Cardiac septum (tissue), 1 donor: ENCODE results near the gene ZNF311. TPM values are rescaled to one million over a fixed set of nuclear protein-coding genes. Genes with fewer than 3 reads are reported as not detected.
"Not testable (repeated sequence)": the region's sequence is repeated elsewhere in the genome, so short reads cannot be mapped to it uniquely, and the experiment has no call there.

ENCODE experiments used
- DNase-seq: peaks from one replicate; pipeline ENCODE4 v3.0.0-alpha.2; 2020; ENCODE audit warnings: low spot score
- intact Hi-C: fragments of 100-400 bp; cut with DNase I; formaldehyde crosslinking; loops from one replicate; pipeline ENCODE4 v1.14.0; 2022
- total RNA-seq: library from RNA; stranded (reverse); fragmentation: NEBNext Ultra II Directional; extraction: Animal tissue kit (Norgen Biotek cat#: 25700); gene quantifications from one replicate; pipeline ENCODE4 v1.2.1, GENCODE V29; 2021
- donor health status: DM: no; HTN: no; CAD: no.

Gene ZNF311
- total RNA-seq, 1 donor from 2014 or later = 0.22 TPM

- intact Hi-C loops = no loop called here
- DNase-seq = no peak
Observed at GRCh38 chr6:28960846-28961500, 44.1 kb downstream of the ZNF311 start.

- DNase-seq, intact Hi-C loops: not testable (repeated sequence)
Observed at GRCh38 chr6:28958561-28959243, 46.4 kb downstream of the ZNF311 start.

DNA sequence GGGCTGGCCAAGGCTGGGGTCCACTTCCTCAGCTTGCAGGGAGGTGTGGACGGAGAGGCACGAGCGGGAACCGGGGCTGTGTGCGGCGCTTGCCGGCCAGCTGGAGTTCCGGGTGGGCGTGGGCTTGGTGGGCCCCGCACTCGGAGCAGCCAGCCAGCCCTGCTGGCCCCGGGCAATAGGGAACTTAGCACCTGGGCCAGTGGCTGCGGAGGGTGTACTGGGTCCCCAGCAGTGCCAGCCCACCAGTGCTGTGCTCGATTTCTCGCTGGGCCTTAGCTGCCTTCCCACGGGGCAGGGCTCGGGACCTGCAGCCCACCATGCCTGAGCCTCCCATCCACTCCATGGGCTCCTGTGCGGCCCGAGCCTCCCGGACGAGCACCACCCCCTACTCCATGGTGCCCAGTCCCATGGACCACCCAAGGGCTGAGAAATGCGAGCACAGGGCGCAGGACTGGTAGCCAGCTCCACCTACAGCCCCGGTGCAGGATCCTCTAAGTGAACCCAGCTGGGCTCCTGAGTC lies 47.3 kb downstream of the ZNF311 start:
- intact Hi-C loops, DNase-seq: not testable (repeated sequence)

DNA sequence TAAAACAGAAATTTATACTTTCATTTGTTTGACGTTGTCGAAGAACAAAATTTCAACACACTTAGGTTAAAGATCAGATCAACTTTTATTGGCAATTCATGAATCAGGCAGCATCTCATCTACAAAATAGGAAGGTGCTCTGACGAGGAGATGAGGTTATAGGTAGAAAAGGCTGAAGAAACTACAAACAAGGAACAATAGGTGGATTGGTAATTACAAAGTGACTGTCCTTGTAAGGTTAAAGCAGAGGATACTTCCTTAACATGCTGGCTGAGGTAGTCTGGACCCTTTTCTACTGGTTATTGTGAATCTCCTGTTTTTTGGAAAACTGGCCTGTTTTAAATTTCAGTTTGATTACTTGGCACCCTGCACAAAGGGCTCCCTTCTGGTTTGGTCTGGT lies 48.8 kb downstream of the ZNF311 start:
- intact Hi-C loops = no loop called here
- no peak for DNase-seq

GRCh38 chr6:28953585-28954258 lies 51.4 kb downstream of the ZNF311 start:
- intact Hi-C loops = no loop called here
- no peak for DNase-seq

- DNase-seq = no peak
- intact Hi-C loops = no loop called here
Observed at GRCh38 chr6:28953039-28953584, 52.0 kb downstream of the ZNF311 start.

- intact Hi-C loops = not testable (repeated sequence)
Observed at GRCh38 chr6:28949656-28950195, 55.4 kb downstream of the ZNF311 start.

DNA sequence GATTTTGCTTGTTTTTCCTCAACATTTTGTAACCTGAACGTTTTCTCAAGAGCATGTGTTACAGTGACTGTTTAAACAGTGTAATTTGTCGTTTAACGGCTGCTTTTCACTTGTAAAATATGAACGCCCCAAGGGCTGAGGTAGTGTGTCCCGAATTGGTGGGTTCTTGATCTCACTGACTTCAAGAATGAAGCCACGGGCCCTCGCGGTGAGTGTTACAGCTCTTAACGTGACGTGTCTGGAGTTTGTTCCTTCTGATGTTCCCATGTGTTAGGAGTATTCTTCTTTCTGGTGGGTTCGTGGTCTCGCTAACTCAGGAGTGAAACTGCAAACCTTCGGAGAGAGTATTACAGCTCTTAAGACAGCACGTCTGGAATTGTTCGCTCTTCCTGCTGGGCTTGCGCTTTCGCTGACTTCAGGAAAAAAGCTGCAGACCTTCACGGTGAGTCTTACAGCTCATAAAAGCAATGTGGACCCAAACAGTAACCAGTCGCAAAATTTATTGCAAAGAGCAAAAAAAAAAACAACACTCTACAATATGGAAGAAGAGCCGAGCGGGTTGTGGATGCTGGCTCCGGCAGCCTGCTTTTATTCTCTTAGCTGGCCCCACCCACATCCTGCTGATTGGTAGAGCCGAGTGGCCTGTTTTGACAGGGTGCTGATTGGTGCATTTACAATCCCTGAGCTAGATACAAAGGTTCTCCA lies 56.2 kb downstream of the ZNF311 start:
- intact Hi-C loops = no loop called here
- no peak for DNase-seq

More at GRCh38 chr6:28949656-28950195, 55.4 kb downstream of the ZNF311 start:
- not testable (repeated sequence) for DNase-seq

GRCh38 chr6:28947831-28948270 lies 57.3 kb downstream of the ZNF311 start:
- intact Hi-C loops = no loop called here

DNA sequence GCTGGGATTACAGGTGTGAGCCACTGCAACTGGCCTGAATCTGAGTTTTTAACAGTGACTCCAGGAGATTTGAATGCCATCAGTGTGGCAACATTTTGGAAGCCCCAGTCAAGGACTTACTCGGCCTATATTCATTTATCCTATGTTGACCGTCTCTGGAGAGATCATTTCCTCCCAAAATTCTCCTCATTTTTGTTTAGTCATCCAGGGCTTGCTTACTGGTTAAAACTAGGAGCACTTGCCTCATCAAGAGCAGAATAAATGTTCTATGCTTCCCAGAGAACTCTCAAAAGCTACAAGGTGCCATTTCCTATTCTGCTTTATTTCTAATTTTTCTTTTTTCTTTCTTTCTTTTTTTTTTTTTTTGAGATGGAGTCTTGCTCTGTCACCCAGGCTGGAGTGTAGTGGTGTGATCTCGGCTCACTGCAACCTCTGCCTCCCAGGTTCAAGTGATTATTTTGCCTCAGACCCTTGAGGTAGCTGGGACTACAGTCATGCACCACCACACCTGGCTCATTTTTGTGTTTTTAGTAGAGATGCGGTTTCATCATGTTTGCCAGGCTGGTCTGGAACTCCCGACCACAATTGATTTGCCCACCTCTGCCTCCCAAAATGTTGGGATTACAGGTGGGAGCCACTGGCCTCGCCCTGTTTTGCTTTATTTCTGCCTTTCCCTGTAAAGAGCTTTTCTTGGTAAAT lies 57.9 kb downstream of the ZNF311 start:
- intact Hi-C loops = no loop called here

More at GRCh38 chr6:28947831-28948270, 57.3 kb downstream of the ZNF311 start:
- no peak for DNase-seq

GRCh38 chr6:28945349-28945748 lies 59.8 kb downstream of the ZNF311 start:
- DNase-seq = no peak
- intact Hi-C loops = no loop called here

More for the DNA sequence above, 57.9 kb downstream of the ZNF311 start:
- DNase-seq = no peak

Other genes with a start within 250 kb of the ZNF311 start
- 21.0 TPM for gene TRIM27, start 81.3 kb downstream of the ZNF311 start, total RNA-seq
- not detected for gene OR2W1, start 39.9 kb upstream of the ZNF311 start, total RNA-seq
- gene OR2B3, start 82.0 kb upstream of the ZNF311 start, total RNA-seq = not detected
- gene OR2J1, start 94.2 kb upstream of the ZNF311 start, total RNA-seq = not detected
- gene OR2J3, start 102.7 kb upstream of the ZNF311 start, total RNA-seq = not detected
- gene OR2J2, start 165.6 kb upstream of the ZNF311 start, total RNA-seq = not detected